Keratinocyte (primary cell): ENCODE measurements around the gene RFX7. TPM values are rescaled to one million over a fixed set of nuclear protein-coding genes. Genes with fewer than 3 reads are reported as not detected.
"Not testable (repeated sequence)": the region's sequence is repeated elsewhere in the genome, so short reads cannot be mapped to it uniquely, and the experiment has no call there.

Experiments used
- DNase-seq: peaks from one replicate; pipeline ENCODE4 v3.0.0-alpha.2; 2011; ENCODE audit warnings: low read depth, missing footprints, low spot score
- FAIRE-seq: peaks from 2 replicates; lab custom pipeline; 2011; peaks lifted over from hg19 to GRCh38; lab: Jason Lieb, UNC
- H2AFZ ChIP-seq: 2 replicates; pipeline ENCODE4 v1.6.0; 2012; ENCODE audit warnings: low read length, control low read depth, inconsistent platforms; ENCODE audit not compliant: control insufficient read depth
- H3K27ac ChIP-seq: 2 replicates; pipeline ENCODE4 v1.5.1; 2011; ENCODE audit warnings: low read length; ENCODE audit not compliant: control insufficient read depth, insufficient read depth
- H3K27me3 ChIP-seq: 3 replicates; pipeline ENCODE4 v1.6.0; 2011; ENCODE audit warnings: low read length; ENCODE audit not compliant: control insufficient read depth, insufficient read depth; ENCODE audit errors: extremely low read depth
- H3K36me3 ChIP-seq, 2 experiments: 2 replicates in 1 of 2; 3 replicates in 1 of 2; pipeline ENCODE4 v1.5.1; 2011; ENCODE audit warnings: low read length in 2 of 2, mild to moderate bottlenecking in 1 of 2; ENCODE audit not compliant: control insufficient read depth in 2 of 2, insufficient read depth in 2 of 2; ENCODE audit errors: extremely low read depth in 1 of 2
- H3K4me1 ChIP-seq: 3 replicates; pipeline ENCODE4 v1.5.1; 2011; ENCODE audit warnings: low read length; ENCODE audit not compliant: control insufficient read depth, insufficient read depth; ENCODE audit errors: extremely low read depth
- H3K4me2 ChIP-seq: 3 replicates; pipeline ENCODE4 v1.6.0; 2011; ENCODE audit warnings: low read depth, low read length; ENCODE audit not compliant: control insufficient read depth, insufficient read depth; ENCODE audit errors: extremely low read depth
- H3K4me3 ChIP-seq, 3 experiments: fragments of 200-600 bp in 1 of 3; sonication (generic) in 1 of 3; 2 replicates in 2 of 3; 3 replicates in 1 of 3; pipeline ENCODE4 v1.5.1; 2011 to 2016; ENCODE audit warnings: low read length in 3 of 3, mild to moderate bottlenecking in 3 of 3, control low read depth in 2 of 3, inconsistent platforms in 1 of 3, low read depth in 1 of 3, mixed read lengths in 1 of 3, mixed run types in 1 of 3, moderate library complexity in 1 of 3; ENCODE audit not compliant: control insufficient read depth in 2 of 3, insufficient read depth in 2 of 3; ENCODE audit errors: extremely low read depth in 1 of 3
- H3K79me2 ChIP-seq: 2 replicates; pipeline ENCODE4 v1.6.0; 2012; ENCODE audit warnings: low read length; ENCODE audit not compliant: control insufficient read depth, insufficient read depth
- H3K9ac ChIP-seq: 3 replicates; pipeline ENCODE4 v1.6.0; 2011; ENCODE audit warnings: low read length; ENCODE audit not compliant: control insufficient read depth, insufficient read depth; ENCODE audit errors: extremely low read depth
- H3K9me1 ChIP-seq: 3 replicates; pipeline ENCODE4 v1.6.0; 2011; ENCODE audit warnings: low read length; ENCODE audit not compliant: control insufficient read depth, insufficient read depth; ENCODE audit errors: extremely low read depth
- H3K9me3 ChIP-seq: 2 replicates; pipeline ENCODE4 v1.5.1; 2012; ENCODE audit warnings: low read depth, low read length; ENCODE audit not compliant: control insufficient read depth
- H4K20me1 ChIP-seq: 3 replicates; pipeline ENCODE4 v1.6.0; 2011; ENCODE audit warnings: low read length; ENCODE audit not compliant: control insufficient read depth, insufficient read depth; ENCODE audit errors: extremely low read depth
- CTCF ChIP-seq, 3 experiments: IDR thresholded peaks in 1 of 3; conservative IDR thresholded peaks in 1 of 3; optimal IDR thresholded peaks in 1 of 3; 2 replicates in 2 of 3; 3 replicates in 1 of 3; pipeline versions ENCODE3 to v1.5.1; 2011; ENCODE audit warnings: low read length in 3 of 3, mild to moderate bottlenecking in 3 of 3, moderate library complexity in 2 of 3, control low read depth in 1 of 3, inconsistent platforms in 1 of 3; ENCODE audit not compliant: insufficient read depth in 2 of 3; ENCODE audit errors: extremely low read depth in 1 of 3
- EZH2 ChIP-seq: IDR thresholded peaks from one replicate; pipeline ENCODE4 v1.6.1; 2012; ENCODE audit warnings: inconsistent platforms, mild to moderate bottlenecking, low read length, moderate library complexity
- dilution Hi-C: fragments of 300-500 bp; cut with MboI; formaldehyde crosslinking; loops from one replicate; pipeline ENCODE4 v1.7.0; 2020; ENCODE audit warnings: low sequenced_read_pairs; ENCODE audit not compliant: extremely low pct_ligation_motif_present
- polyA plus RNA-seq, 5 experiments: library from polyadenylated mRNA; depleted of rRNA in 3 of 5; stranded (reverse) in 3 of 5; stranded (forward) in 1 of 5; unstranded in 1 of 5; fragments of >200 nt; gene quantifications; 1 replicate in 1 of 5; 2 replicates in 3 of 5; 3 replicates in 1 of 5; pipeline versions ENCODE4 v1.2.1 to v1.2.3, GENCODE V29; 2011 to 2012; ENCODE audit warnings: missing spikeins in 2 of 5, low read depth in 1 of 5, low replicate concordance in 1 of 5

Gene RFX7
- polyA plus RNA-seq, 1 donor (not counting 4 experiments of a cell fraction or from before 2014, with no cell fraction given), result 16.3 TPM

- peak overlapping the region; percentile 76 for H3K4me2 ChIP-seq
- H3K27ac ChIP-seq, result peak overlapping the region; percentile 53
- H3K79me2 ChIP-seq, result peaks cover 97% of the 10 kb centered on the region
- H3K9ac ChIP-seq, result no peak overlapping the region
- peaks cover 14% of the 10 kb centered on the region for H3K4me1 ChIP-seq
- dilution Hi-C loops, result no loop called here
- no peak overlapping the region for H2AFZ ChIP-seq
- peaks cover 3% of the 10 kb centered on the region for H4K20me1 ChIP-seq
- H3K9me3 ChIP-seq, result no peaks in the 10 kb centered on the region
- H3K4me3 ChIP-seq, result peak overlapping the region in 2 of 3 experiments; percentile 46 to 54
- H3K27me3 ChIP-seq, result no peaks in the 10 kb centered on the region
- TF ChIP-seq CTCF (optimal IDR thresholded peaks at IDR 0.05 in 1 of 3, IDR thresholded peaks at IDR 0.05 in 1 of 3, conservative IDR thresholded peaks at IDR 0.05 in 1 of 3; ENCODE audit: extremely low read depth in 1 of 3, insufficient read depth in 2 of 3, low read length in 3 of 3) (no peak), EZH2 (no peak)
- peaks cover 0 to 3% of the 10 kb centered on the region in 2 experiments for H3K36me3 ChIP-seq
- DNase-seq, result peak; percentile 17
- H3K9me1 ChIP-seq, result no peaks in the 10 kb centered on the region
- FAIRE-seq, result peak; percentile 66
Measured at GRCh38 chr15:56205061-56205876, 38.4 kb downstream of the RFX7 start.

GRCh38 chr15:56203312-56203922 lies 40.3 kb downstream of the RFX7 start:
- FAIRE-seq, H3K9me3 ChIP-seq, dilution Hi-C loops, H3K4me3 ChIP-seq, H3K9me1 ChIP-seq, H3K9ac ChIP-seq, H3K4me2 ChIP-seq, H3K36me3 ChIP-seq, H4K20me1 ChIP-seq, DNase-seq, H2AFZ ChIP-seq, H3K27ac ChIP-seq, H3K27me3 ChIP-seq: not testable (repeated sequence)
- Histone ChIP-seq H3K79me2 (peaks cover 96% of the 10 kb centered on the region), H3K4me1 (peaks cover 14% of the 10 kb centered on the region)
